OCI-LY3 (cell line): Measurements from ENCODE around the gene UNC13D.

Experiments used
- H2AFZ ChIP-seq: fragments of 200-600, 300-600 bp; shearing (Covaris generic); 2 replicates; pipeline ENCODE4 v1.6.0; 2014; ENCODE audit warnings: antibody characterized with exemption, low read depth, low read length
- H3K27ac ChIP-seq: fragments of 200-600, 300-600 bp; sonication (generic); 2 replicates; pipeline ENCODE4 v1.5.1; 2014; ENCODE audit warnings: mild to moderate bottlenecking, low read length, moderate library complexity, mixed read lengths
- H3K27me3 ChIP-seq: fragments of 200-600, 300-600 bp; sonication (generic); 2 replicates; pipeline ENCODE4 v1.6.1; 2014; ENCODE audit warnings: low read depth, low read length, mixed read lengths
- H3K36me3 ChIP-seq: fragments of 200-600, 300-600 bp; sonication (generic); replicated peaks from 2 replicates; pipeline ENCODE3; 2014; ENCODE audit warnings: low read depth, low read length, mixed read lengths
- H3K4me1 ChIP-seq: fragments of 300-600, 200-600 bp; sonication (generic); 2 replicates; pipeline ENCODE4 v1.6.1; 2014; ENCODE audit warnings: low read length, mixed read lengths
- H3K4me2 ChIP-seq: fragments of 200-600, 300-600 bp; sonication (generic); 2 replicates; pipeline ENCODE4 v1.6.1; 2014; ENCODE audit warnings: low read length, mixed read lengths
- H3K4me3 ChIP-seq: fragments of 300-600, 200-600 bp; sonication (generic); 2 replicates; pipeline ENCODE4 v1.5.1; 2014; ENCODE audit warnings: antibody characterized with exemption, mild to moderate bottlenecking, low read length, moderate library complexity
- H3K79me2 ChIP-seq: fragments of 300-600, 200-600 bp; shearing (Covaris generic); 2 replicates; pipeline ENCODE4 v1.6.1; 2014; ENCODE audit warnings: mild to moderate bottlenecking, low read length, mixed read lengths
- H3K9ac ChIP-seq: fragments of 300-600, 200-600 bp; shearing (Covaris generic); 2 replicates; pipeline ENCODE4 v1.6.0; 2014; ENCODE audit warnings: mild to moderate bottlenecking, low read length, moderate library complexity
- H3K9me3 ChIP-seq: fragments of 200-600, 300-600 bp; shearing (Covaris generic); 2 replicates; pipeline ENCODE4 v1.6.1; 2014; ENCODE audit warnings: low read length, mixed read lengths; ENCODE audit not compliant: insufficient read depth
- H4K20me1 ChIP-seq: fragments of 200-600, 300-600 bp; sonication (generic); 2 replicates; pipeline ENCODE4 v1.6.1; 2016; ENCODE audit warnings: low read length, mixed read lengths; ENCODE audit not compliant: insufficient read depth
- EZH2phosphoT487 ChIP-seq: fragments of 200-600 bp; shearing (Covaris generic); IDR thresholded peaks from 2 replicates; pipeline ENCODE4 v1.6.1; 2018; ENCODE audit warnings: antibody characterized with exemption, mixed run types, low read depth
- TF ChIP-seq, protein P1 (sequence below): fragments of 200-600, 300-600 bp; sonication (generic); IDR thresholded peaks from 2 replicates; pipeline ENCODE4 v1.5.1; 2014; ENCODE audit warnings: antibody characterized with exemption, low read length, low read depth

Gene UNC13D

DNA sequence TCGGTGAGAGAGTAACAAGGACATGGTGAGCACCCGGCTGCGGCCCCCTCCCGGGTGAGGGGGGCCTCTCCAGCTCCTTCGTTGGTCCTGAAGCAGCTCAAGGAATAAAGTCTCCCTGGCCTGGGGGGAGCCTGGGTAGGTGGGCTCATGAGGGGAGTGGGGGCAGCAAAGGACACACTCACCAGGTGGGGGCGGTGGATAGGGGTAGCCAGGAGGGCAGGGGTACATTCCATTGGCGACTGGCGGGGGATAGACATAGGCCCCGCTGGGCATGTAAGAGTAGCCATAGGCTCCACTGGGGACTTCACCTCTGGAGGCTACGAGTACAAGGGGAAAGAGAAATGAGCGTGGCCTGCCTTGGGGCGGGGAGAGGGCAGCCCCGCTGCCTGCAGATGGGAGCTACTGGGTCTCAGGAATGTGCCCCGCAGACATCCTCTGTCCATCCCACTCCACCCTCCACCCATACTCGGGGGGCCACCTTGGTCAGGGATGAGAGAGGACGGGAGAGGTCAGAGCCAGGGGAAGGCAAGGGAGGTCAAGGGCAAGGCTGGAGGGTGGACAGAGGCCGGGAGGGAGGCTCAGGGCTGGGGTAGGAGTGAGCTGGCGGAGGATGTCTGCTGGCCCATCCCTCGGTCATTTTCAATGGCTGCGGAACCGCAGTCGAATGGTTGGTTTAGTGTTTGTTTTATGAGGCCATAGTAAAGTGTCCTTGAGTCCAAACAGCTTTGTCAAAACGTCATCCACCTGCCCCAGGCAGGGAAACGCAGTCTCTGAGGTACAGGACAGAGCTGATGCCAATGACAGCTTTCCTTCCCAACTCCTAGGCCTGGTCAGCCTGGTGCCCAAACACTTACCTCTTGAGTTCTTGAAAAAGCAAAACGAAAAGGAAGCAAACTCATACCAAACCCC lies 3.7 kb upstream of the UNC13D start:
- no peak overlapping the region for H3K4me3 ChIP-seq
- no peak overlapping the region for H2AFZ ChIP-seq
- no peaks in the 10 kb centered on the region for H3K27me3 ChIP-seq
- H3K4me1 ChIP-seq, result peaks cover 20% of the 10 kb centered on the region
- no peaks in the 10 kb centered on the region for H3K79me2 ChIP-seq
- H3K27ac ChIP-seq, result no peak overlapping the region
- no peaks in the 10 kb centered on the region for H4K20me1 ChIP-seq
- peaks cover 39% of the 10 kb centered on the region for H3K36me3 ChIP-seq
- no peak overlapping the region for H3K9ac ChIP-seq
- TF ChIP-seq, protein P1, sequence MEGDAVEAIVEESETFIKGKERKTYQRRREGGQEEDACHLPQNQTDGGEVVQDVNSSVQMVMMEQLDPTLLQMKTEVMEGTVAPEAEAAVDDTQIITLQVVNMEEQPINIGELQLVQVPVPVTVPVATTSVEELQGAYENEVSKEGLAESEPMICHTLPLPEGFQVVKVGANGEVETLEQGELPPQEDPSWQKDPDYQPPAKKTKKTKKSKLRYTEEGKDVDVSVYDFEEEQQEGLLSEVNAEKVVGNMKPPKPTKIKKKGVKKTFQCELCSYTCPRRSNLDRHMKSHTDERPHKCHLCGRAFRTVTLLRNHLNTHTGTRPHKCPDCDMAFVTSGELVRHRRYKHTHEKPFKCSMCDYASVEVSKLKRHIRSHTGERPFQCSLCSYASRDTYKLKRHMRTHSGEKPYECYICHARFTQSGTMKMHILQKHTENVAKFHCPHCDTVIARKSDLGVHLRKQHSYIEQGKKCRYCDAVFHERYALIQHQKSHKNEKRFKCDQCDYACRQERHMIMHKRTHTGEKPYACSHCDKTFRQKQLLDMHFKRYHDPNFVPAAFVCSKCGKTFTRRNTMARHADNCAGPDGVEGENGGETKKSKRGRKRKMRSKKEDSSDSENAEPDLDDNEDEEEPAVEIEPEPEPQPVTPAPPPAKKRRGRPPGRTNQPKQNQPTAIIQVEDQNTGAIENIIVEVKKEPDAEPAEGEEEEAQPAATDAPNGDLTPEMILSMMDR, result no peak
- no peak for TF ChIP-seq EZH2phosphoT487
- H3K9me3 ChIP-seq, result no peaks in the 10 kb centered on the region
- no peak overlapping the region for H3K4me2 ChIP-seq

DNA sequence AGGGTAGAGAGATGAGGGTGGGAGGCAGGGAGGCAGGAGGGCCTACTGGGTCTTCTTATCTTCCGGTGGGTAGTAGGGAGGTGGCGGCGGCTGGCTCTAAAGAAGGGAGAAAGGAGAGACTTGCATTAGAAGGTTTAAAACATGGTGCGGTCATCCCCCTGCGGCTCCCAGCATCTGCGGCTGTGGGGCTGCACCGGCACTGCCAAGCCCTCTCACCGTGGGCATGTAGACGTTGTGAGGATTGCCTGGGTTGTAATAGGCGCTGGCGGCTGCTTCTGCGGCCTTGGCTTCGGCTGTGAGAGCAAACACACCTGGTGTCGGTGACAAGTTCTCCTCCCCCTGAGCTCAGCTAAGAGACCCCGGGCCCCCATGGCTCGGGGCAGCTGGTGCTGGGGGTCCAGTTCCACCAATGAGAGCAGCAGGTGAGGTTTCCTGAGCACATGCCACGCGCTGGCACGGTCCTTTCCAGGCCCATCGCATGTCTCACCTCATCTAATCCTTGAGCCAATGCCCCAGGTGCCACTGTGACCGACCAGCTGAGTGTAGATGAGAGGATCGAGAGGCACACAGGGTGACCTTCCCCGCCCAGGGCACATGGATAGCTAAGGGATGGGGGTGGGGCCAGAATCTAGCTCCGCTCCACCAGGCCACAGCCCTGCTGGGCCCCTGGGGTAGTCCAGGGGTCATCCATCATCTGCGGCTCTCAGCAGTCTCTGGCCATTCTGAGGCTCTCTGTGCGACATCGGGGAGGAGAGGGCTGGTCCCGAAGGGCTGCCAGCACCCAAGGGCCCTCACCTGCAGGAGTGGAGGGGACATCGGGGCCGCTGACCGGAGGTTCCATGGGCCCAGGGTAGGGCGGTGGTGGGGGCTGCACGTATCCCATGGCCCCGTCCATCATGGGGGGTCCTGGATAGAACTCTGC lies 2.7 kb upstream of the UNC13D start:
- Histone ChIP-seq H3K79me2 (no peaks in the 10 kb centered on the region), H3K9ac (no peak overlapping the region), H3K36me3 (peaks cover 39% of the 10 kb centered on the region), H3K4me2 (no peak overlapping the region), H3K27ac (no peak overlapping the region), H3K4me3 (no peak overlapping the region), H4K20me1 (no peaks in the 10 kb centered on the region), H3K27me3 (no peaks in the 10 kb centered on the region), H2AFZ (no peak overlapping the region), H3K9me3 (no peaks in the 10 kb centered on the region), H3K4me1 (peaks cover 20% of the 10 kb centered on the region)
- TF ChIP-seq EZH2phosphoT487, result no peak
- TF ChIP-seq, protein P1, result no peak

DNA sequence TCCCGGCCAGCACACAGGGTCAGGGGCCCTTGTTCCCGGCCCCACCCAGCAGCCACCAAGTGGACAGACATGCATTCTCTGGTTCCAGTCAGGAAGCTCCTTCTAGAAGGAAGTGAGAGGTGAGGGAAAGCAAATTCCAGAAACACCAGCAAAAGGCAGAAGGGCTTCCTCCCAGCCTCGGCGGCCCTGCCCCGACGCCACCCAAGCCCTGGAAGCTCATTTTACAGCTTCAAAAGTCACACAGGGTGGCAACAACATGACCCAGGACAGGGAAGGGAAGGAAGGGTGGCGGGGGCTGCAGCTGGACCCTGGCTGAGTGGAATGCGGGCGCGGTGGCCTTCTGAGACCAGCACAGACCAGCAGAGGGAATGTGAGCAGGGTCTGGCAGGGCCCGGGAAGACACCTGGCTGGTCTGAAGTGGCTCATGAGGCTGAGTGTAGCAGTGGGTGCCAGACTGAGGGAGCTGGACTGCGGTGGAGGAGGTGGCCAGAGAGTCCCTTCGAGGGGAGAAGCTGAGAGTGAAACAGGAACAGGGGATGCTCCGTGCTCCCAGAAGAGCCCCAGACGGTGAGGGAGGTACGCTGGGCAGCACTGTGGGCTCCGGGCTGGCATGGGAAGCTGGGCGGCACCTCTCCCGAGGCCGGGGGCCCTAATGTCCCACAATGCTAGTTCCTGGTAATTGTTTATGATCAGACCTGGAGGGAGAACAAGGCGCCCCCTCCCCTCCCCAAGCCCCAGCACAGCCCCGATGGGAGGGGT lies 1.9 kb upstream of the UNC13D start:
- H3K36me3 ChIP-seq, result peaks cover 33% of the 10 kb centered on the region
- H3K4me1 ChIP-seq, result peaks cover 20% of the 10 kb centered on the region
- H3K79me2 ChIP-seq, result no peaks in the 10 kb centered on the region
- H3K4me2 ChIP-seq, result no peak overlapping the region
- no peaks in the 10 kb centered on the region for H3K9me3 ChIP-seq
- H3K27me3 ChIP-seq, result no peaks in the 10 kb centered on the region
- no peak overlapping the region for H2AFZ ChIP-seq
- no peak overlapping the region for H3K9ac ChIP-seq
- no peak overlapping the region for H3K27ac ChIP-seq
- TF ChIP-seq EZH2phosphoT487, result no peak
- TF ChIP-seq, protein P1, result no peak
- no peaks in the 10 kb centered on the region for H4K20me1 ChIP-seq
- no peak overlapping the region for H3K4me3 ChIP-seq
